HEK293 (cell line): Measurements from ENCODE around the gene MED15.
"Not testable (repeated sequence)": the region's sequence is repeated elsewhere in the genome, so short reads cannot be mapped to it uniquely, and the experiment has no call there.

ENCODE experiments used
- CTCF ChIA-PET: fragments of 350-600 bp; formaldehyde crosslinking; extraction: SDS; loops from one replicate; lab custom pipeline; 2021; ENCODE audit warnings: antibody characterized with exemption; lab: Yijun Ruan, JAX
- POLR2A ChIA-PET: fragments of 300-600 bp; formaldehyde crosslinking; extraction: SDS; loops from one replicate; lab custom pipeline; 2020; ENCODE audit warnings: antibody characterized with exemption, inconsistent platforms; lab: Yijun Ruan, JAX
- H3K27ac ChIP-seq: fragments of 200-500 bp; sonication (Bioruptor generic); 2 replicates; pipeline ENCODE4 v1.5.1; 2014; ENCODE audit warnings: low read depth, low read length, control low read depth, inconsistent platforms; ENCODE audit errors: extremely low read depth
- H3K36me3 ChIP-seq, 2 experiments: fragments of 200-500 bp in 1 of 2; sonication (Bioruptor generic) in 1 of 2; 1 replicate in 1 of 2; 2 replicates in 1 of 2; pipeline ENCODE4 v1.5.1; 2014 to 2017; ENCODE audit warnings: inconsistent platforms in 2 of 2, low read length in 2 of 2; ENCODE audit not compliant: control insufficient read depth in 2 of 2, insufficient read depth in 1 of 2
- H3K4me1 ChIP-seq: fragments of 200-500 bp; sonication (Bioruptor generic); 2 replicates; pipeline ENCODE4 v1.5.1; 2014; ENCODE audit warnings: mild to moderate bottlenecking, low read length, inconsistent platforms; ENCODE audit not compliant: control insufficient read depth, insufficient read depth
- H3K4me3 ChIP-seq: 2 replicates; pipeline ENCODE4 v1.5.1; 2011; ENCODE audit warnings: low read depth, mild to moderate bottlenecking, control low read depth, low read length, moderate library complexity
- H3K9me3 ChIP-seq: fragments of 200-500 bp; sonication (Bioruptor generic); 2 replicates; pipeline ENCODE4 v1.5.1; 2014; ENCODE audit warnings: low read depth, low read length, inconsistent platforms; ENCODE audit not compliant: control insufficient read depth, insufficient read depth
- SCRT1 ChIP-seq: fragments of 450-650 bp; formaldehyde crosslinking; IDR thresholded peaks from 2 replicates; pipeline ENCODE4 v1.5.1; 2016; ENCODE audit warnings: missing biosample characterization, missing genetic modification characterization, borderline replicate concordance
- ZBTB17 ChIP-seq: fragments of 450-650 bp; formaldehyde crosslinking; IDR thresholded peaks from 2 replicates; pipeline ENCODE4 v1.5.1; 2016; ENCODE audit warnings: missing biosample characterization, missing genetic modification characterization
- ZNF138 ChIP-seq: fragments of 450-650 bp; formaldehyde crosslinking; IDR thresholded peaks from 2 replicates; pipeline ENCODE4 v1.5.1; 2016; ENCODE audit warnings: missing biosample characterization, missing genetic modification characterization, borderline replicate concordance
- ZNF366 ChIP-seq: fragments of 450-650 bp; formaldehyde crosslinking; conservative IDR thresholded peaks from 2 replicates; pipeline ENCODE4 v1.5.1; 2016; ENCODE audit warnings: missing biosample characterization, missing genetic modification characterization
- ZNF423 ChIP-seq: fragments of 450-650 bp; formaldehyde crosslinking; IDR thresholded peaks from 2 replicates; pipeline ENCODE4 v1.5.1; 2016; ENCODE audit warnings: missing biosample characterization, missing genetic modification characterization
- ZNF426 ChIP-seq: fragments of 450-650 bp; formaldehyde crosslinking; IDR thresholded peaks from 2 replicates; pipeline ENCODE4 v1.5.1; 2017; ENCODE audit warnings: missing biosample characterization, missing genetic modification characterization, mild to moderate bottlenecking, inconsistent platforms, moderate library complexity
- ZNF510 ChIP-seq: fragments of 450-650 bp; formaldehyde crosslinking; IDR thresholded peaks from 2 replicates; pipeline ENCODE4 v1.5.1; 2018; ENCODE audit warnings: mild to moderate bottlenecking, missing genetic modification characterization, missing biosample characterization; ENCODE audit not compliant: insufficient replicate concordance
- ZNF549 ChIP-seq: fragments of 450-650 bp; IDR thresholded peaks from 2 replicates; pipeline ENCODE4 v1.5.1; 2018; ENCODE audit warnings: missing biosample characterization, missing genetic modification characterization, mild to moderate bottlenecking, inconsistent platforms, moderate library complexity
- ZNF701 ChIP-seq: fragments of 450-650 bp; formaldehyde crosslinking; IDR thresholded peaks from 2 replicates; pipeline ENCODE4 v1.5.1; 2016; ENCODE audit warnings: missing biosample characterization, missing genetic modification characterization
- TF ChIP-seq, protein P1 (sequence below): fragments of 450-650 bp; formaldehyde crosslinking; IDR thresholded peaks from 2 replicates; pipeline ENCODE4 v1.5.1; 2016; ENCODE audit warnings: missing biosample characterization, missing genetic modification characterization
- TF ChIP-seq, protein P2 (sequence below): fragments of 450-650 bp; formaldehyde crosslinking; IDR thresholded peaks from 2 replicates; pipeline ENCODE4 v1.5.1; 2017; ENCODE audit warnings: missing biosample characterization, mild to moderate bottlenecking, missing genetic modification characterization, moderate library complexity
- TF ChIP-seq, protein P3 (sequence below): fragments of 450-650 bp; formaldehyde crosslinking; IDR thresholded peaks from 2 replicates; pipeline ENCODE4 v1.5.1; 2016; ENCODE audit warnings: missing biosample characterization, missing genetic modification characterization, low read depth

The MED15 gene

DNA sequence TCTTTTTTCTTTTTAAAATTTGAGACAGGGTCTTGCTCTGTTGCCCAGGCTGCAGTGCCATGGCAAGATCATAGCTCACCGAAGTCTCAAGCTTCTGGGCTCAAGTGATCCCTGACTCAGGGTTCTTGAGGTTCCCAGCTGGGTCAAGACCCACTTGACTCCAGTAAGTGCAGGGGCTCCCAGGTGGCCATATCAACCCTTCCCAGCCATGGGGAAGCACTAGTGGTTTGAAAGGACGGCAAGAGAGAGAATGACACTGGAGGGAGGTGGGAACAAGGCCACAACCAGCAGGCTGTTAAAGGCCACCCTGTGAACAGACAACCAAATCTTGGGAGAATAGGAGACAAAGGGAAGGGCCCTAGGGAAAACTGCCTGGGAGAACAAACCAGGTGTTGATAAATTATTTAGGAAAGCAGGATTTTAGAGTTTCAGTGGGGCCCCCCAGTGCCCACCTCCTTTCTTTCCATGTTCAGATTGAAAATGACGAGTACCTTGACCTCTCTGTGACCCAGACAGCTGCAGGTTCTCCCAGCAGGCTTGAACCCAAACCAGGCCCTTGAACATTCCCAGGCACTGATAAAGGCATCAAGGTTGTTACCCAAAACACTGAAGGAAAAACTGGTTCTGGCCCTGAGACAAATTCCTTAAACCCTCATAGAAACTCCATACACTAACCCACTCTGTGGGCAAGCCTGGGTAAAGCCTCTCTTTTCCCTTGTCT is 40.6 kb upstream of the MED15 start (continued):
- TF ChIP-seq, protein P1, sequence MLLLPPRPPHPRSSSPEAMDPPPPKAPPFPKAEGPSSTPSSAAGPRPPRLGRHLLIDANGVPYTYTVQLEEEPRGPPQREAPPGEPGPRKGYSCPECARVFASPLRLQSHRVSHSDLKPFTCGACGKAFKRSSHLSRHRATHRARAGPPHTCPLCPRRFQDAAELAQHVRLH: no peak
- TF ChIP-seq, protein P2, sequence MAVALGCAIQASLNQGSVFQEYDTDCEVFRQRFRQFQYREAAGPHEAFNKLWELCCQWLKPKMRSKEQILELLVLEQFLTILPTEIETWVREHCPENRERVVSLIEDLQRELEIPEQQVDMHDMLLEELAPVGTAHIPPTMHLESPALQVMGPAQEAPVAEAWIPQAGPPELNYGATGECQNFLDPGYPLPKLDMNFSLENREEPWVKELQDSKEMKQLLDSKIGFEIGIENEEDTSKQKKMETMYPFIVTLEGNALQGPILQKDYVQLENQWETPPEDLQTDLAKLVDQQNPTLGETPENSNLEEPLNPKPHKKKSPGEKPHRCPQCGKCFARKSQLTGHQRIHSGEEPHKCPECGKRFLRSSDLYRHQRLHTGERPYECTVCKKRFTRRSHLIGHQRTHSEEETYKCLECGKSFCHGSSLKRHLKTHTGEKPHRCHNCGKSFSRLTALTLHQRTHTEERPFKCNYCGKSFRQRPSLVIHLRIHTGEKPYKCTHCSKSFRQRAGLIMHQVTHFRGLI (tag by site-specific recombination): no peak
- TF ChIP-seq ZNF549 (tag by site-specific recombination) (no peak), ZNF426 (no peak)

DNA sequence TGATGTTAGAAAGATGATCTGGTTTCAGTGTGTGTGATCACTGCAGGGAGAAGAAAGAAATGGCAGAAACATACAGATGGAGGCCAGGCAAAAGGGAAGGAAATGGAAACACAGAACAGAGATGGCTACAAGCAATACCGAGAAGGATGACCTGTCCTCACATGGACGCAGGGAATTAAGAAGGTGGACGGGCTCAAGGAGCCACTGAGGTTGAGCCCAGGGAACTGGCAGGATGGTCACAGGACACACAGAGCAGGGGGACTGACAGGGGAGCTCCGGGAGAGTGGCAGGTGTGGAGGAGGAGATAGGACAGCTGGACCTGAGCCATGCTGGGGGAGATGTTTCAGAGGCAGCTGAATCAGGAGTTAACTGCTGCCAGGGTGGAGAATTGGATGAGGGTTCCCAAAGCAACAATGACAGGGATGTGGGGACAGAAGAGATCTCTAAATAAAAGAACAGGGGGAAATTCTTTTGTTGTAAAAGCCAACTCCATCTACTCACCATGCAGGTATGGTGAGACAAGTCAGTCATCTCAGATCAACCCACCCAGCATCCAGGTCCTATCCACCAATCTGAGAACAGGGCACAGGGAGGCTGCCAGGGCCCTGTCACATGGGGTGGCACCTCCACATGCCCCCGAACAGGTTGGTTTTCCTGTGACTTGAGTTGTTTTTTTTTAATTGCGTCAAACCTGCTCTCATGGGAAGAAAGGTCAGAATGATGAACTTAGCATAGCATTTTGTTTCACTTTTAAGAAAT is 38.1 kb upstream of the MED15 start:
- ChIA-PET POLR2A (no interaction called here), CTCF (interaction anchor here (0.7 to 2.1 kb wide), 3 partner anchors 13 to 85 kb away, joined by 3 to 10 read pairs (median 9); no protein-coding TSS in a partner anchor)
- TF ChIP-seq, protein P3, sequence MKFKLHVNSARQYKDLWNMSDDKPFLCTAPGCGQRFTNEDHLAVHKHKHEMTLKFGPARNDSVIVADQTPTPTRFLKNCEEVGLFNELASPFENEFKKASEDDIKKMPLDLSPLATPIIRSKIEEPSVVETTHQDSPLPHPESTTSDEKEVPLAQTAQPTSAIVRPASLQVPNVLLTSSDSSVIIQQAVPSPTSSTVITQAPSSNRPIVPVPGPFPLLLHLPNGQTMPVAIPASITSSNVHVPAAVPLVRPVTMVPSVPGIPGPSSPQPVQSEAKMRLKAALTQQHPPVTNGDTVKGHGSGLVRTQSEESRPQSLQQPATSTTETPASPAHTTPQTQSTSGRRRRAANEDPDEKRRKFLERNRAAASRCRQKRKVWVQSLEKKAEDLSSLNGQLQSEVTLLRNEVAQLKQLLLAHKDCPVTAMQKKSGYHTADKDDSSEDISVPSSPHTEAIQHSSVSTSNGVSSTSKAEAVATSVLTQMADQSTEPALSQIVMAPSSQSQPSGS: no peak
- TF ChIP-seq ZNF138 (tag by site-specific recombination): no peak
- TF ChIP-seq ZNF510 (tag by site-specific recombination): no peak
- TF ChIP-seq ZNF549 (tag by site-specific recombination): no peak
- TF ChIP-seq ZNF701 (tag by site-specific recombination): no peak
- no peak for TF ChIP-seq ZNF423 (tag by site-specific recombination)
- Histone ChIP-seq H3K9me3 (no peaks in the 10 kb centered on the region), H3K36me3 (peaks cover 0 to 66% of the 10 kb centered on the region in 2 experiments; a peak in 2 of 3 replicates), H3K4me1 (no peaks in the 10 kb centered on the region), H3K4me3 (no peak overlapping the region), H3K27ac (no peak overlapping the region)

DNA sequence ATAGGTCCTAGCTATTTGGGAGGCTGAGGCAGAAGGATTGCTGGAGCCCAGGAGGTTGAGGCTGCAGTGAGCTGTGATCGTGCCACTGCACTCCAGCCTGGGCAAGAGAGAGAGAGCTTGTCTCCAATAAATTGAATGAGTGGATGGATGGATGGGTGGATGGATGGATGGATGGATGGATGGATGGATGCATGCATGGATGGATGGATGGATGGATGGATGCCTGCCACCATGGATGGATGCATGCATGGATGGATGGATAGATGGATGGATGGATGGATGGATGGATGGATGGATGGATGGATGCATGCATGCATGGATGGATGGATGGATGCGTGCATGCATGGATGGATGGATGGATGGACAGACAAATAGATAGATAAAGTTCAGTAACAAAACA is 36.9 kb upstream of the MED15 start:
- ChIA-PET POLR2A (interaction anchor here (0.8 kb wide), 1 partner anchor 333 kb away, joined by 5 read pairs; no protein-coding TSS in a partner anchor), CTCF (interaction anchor here (0.6 to 2.1 kb wide), 3 partner anchors 14 to 102 kb away, joined by 3 to 10 read pairs (median 3); no protein-coding TSS in a partner anchor)
- not testable (repeated sequence) for H3K4me1 ChIP-seq, H3K4me3 ChIP-seq, H3K27ac ChIP-seq, H3K9me3 ChIP-seq
- peaks cover 0 to 54% of the 10 kb centered on the region in 2 experiments; a peak in 2 of 3 replicates for H3K36me3 ChIP-seq
- TF ChIP-seq ZNF366 (tag by site-specific recombination): peak; percentile 100
- peak; percentile 99 for TF ChIP-seq ZBTB17 (tag by site-specific recombination)

DNA sequence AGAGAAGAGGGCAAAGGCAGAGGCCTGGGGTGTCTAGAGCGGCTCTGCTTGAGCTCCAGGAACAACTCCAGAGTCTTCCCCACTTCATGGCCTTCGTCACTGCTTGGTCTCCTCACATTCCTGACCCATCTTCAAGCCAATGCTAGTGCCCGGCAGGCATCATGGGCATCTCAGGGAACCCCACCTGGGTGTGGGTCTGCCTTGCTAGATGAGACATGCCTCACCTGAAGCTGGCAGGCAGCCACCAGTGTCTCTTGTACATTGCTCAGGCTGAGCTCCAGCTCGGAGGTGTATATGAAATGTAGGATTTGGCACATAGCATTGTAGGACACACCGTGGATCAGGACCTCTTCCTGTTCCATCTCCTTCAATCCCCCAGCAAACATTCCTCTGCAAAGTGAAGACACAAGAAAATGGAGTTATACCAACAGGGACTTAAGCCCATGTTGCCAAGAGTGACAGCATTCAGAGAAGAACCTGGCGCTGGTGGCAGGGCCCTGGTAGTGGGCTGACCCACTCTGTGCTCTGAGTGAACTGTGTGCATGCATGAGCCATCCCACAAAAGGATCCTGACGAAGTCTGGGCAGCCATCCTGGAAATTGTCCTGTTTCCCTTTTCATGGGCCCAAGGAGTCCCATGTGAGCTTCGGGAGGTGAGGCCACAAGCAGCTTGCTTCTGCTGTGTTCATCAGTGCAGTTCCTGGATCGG is 36.1 kb upstream of the MED15 start:
- ChIA-PET CTCF (interaction anchor here (0.6 to 2.1 kb wide), 2 partner anchors 11 to 15 kb away, joined by 3 to 10 read pairs; no protein-coding TSS in a partner anchor), POLR2A (no interaction called here)
- H3K9me3 ChIP-seq: no peaks in the 10 kb centered on the region
- no peak for TF ChIP-seq SCRT1 (tag by site-specific recombination)
- no peak overlapping the region for H3K4me3 ChIP-seq
- no peak overlapping the region for H3K27ac ChIP-seq
- peaks cover 0 to 49% of the 10 kb centered on the region in 2 experiments; a peak in 2 of 3 replicates for H3K36me3 ChIP-seq
- no peaks in the 10 kb centered on the region for H3K4me1 ChIP-seq
